Gastroesophageal sphincter (tissue), 3 donors: ENCODE data around the gene PSMF1.

Experiments used
- EP300 ChIP-seq: sonication (generic); formaldehyde crosslinking; IDR thresholded peaks from one replicate; pipeline ENCODE4 v1.6.1; 2017; ENCODE audit warnings: antibody characterized with exemption, mild to moderate bottlenecking
- POLR2A ChIP-seq, 2 donors: fragments of 450-650 bp; IDR thresholded peaks; one replicate each; pipeline ENCODE4 v1.6.1; 2017; ENCODE audit warnings: antibody characterized with exemption in 2 of 2, mild to moderate bottlenecking in 2 of 2, moderate library complexity in 1 of 2
- TF ChIP-seq, protein P1 (sequence below), 4 experiments: fragments of 200-600 bp in 2 of 4; fragments of 450-650 bp in 2 of 4; sonication (generic) in 1 of 4; IDR thresholded peaks; one replicate each; pipeline ENCODE4 v1.5.1; 2017 to 2019; ENCODE audit warnings: antibody characterized with exemption in 4 of 4, mild to moderate bottlenecking in 2 of 4, moderate library complexity in 2 of 4

DNA sequence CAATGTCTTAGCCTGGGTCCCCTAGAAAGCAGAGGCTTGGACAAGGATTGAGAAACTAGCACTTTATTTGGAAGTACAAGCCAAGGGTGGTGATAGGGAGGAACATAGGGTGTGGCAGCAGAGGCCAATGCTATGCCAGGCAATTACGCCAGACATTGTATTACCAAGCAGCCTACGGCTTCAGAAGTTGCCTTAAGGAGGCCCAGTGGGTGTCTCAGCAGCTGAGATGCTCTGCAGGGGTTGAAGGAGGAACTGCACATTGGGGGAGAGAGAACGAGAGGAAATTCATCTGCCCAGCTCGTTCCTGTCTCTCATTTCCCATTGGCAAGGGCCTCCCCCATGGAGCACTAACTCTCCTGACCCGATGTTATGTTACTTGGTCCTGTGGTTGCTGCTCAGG lies 85.7 kb downstream of the PSMF1 start:
- TF ChIP-seq, protein P1, sequence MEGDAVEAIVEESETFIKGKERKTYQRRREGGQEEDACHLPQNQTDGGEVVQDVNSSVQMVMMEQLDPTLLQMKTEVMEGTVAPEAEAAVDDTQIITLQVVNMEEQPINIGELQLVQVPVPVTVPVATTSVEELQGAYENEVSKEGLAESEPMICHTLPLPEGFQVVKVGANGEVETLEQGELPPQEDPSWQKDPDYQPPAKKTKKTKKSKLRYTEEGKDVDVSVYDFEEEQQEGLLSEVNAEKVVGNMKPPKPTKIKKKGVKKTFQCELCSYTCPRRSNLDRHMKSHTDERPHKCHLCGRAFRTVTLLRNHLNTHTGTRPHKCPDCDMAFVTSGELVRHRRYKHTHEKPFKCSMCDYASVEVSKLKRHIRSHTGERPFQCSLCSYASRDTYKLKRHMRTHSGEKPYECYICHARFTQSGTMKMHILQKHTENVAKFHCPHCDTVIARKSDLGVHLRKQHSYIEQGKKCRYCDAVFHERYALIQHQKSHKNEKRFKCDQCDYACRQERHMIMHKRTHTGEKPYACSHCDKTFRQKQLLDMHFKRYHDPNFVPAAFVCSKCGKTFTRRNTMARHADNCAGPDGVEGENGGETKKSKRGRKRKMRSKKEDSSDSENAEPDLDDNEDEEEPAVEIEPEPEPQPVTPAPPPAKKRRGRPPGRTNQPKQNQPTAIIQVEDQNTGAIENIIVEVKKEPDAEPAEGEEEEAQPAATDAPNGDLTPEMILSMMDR (IDR thresholded peaks at IDR 0.05), result no peak
- no peak for TF ChIP-seq POLR2A (IDR thresholded peaks at IDR 0.05)
- TF ChIP-seq EP300, result no peak
